ENCODE results near the gene FAM114A1. TPM values are rescaled to one million over a fixed set of nuclear protein-coding genes. Genes with fewer than 3 reads are reported as not detected.
"Not testable (repeated sequence)": the region's sequence is repeated elsewhere in the genome, so short reads cannot be mapped to it uniquely, and the experiment has no call there.

Gene FAM114A1
- polyA plus RNA-seq, 3 donors = 33.8 to 35.9 (median 33.8) TPM

- peak in 1 of 11 donors; percentile 36 for DNase-seq (ENCODE audit: extremely low read depth in 1 of 11, low read depth in 9 of 11, low spot score in 4 of 11)
These were observed 56.1 kb downstream of the FAM114A1 start for GRCh38 chr4:38923746-38924145.

- DNase-seq (ENCODE audit: extremely low read depth in 1 of 11, low read depth in 9 of 11, low spot score in 4 of 11) = no peak
These were observed 56.7 kb downstream of the FAM114A1 start for GRCh38 chr4:38924353-38924752.

- no peak for DNase-seq (ENCODE audit: extremely low read depth in 1 of 11, low read depth in 9 of 11, low spot score in 4 of 11)
These were observed 58.1 kb downstream of the FAM114A1 start for GRCh38 chr4:38925492-38926413.

GRCh38 chr4:38926896-38927295 is 59.3 kb downstream of the FAM114A1 start:
- DNase-seq (ENCODE audit: extremely low read depth in 1 of 11, low read depth in 9 of 11, low spot score in 4 of 11) = no peak

GRCh38 chr4:38928568-38928967 is 61.0 kb downstream of the FAM114A1 start:
- no peak for DNase-seq (ENCODE audit: extremely low read depth in 1 of 11, low read depth in 9 of 11, low spot score in 4 of 11)

GRCh38 chr4:38928974-38929373 is 61.4 kb downstream of the FAM114A1 start:
- DNase-seq (ENCODE audit: extremely low read depth in 1 of 11, low read depth in 9 of 11, low spot score in 4 of 11) = no peak

- DNase-seq (ENCODE audit: extremely low read depth in 1 of 11, low read depth in 9 of 11, low spot score in 4 of 11) = no peak
These were observed 62.6 kb downstream of the FAM114A1 start for GRCh38 chr4:38930204-38930603.

GRCh38 chr4:38930707-38931106 is 63.1 kb downstream of the FAM114A1 start:
- no peak for DNase-seq (ENCODE audit: extremely low read depth in 1 of 11, low read depth in 9 of 11, low spot score in 4 of 11)

- no peak for DNase-seq (ENCODE audit: extremely low read depth in 1 of 11, low read depth in 9 of 11, low spot score in 4 of 11)
These were observed 63.5 kb downstream of the FAM114A1 start for GRCh38 chr4:38931125-38931524.

GRCh38 chr4:38935391-38936073 is 67.9 kb downstream of the FAM114A1 start:
- no peak for DNase-seq (ENCODE audit: extremely low read depth in 1 of 11, low read depth in 9 of 11, low spot score in 4 of 11)

- no peak for DNase-seq (ENCODE audit: extremely low read depth in 1 of 11, low read depth in 9 of 11, low spot score in 4 of 11)
These were observed 71.6 kb downstream of the FAM114A1 start for GRCh38 chr4:38939165-38939564.

GRCh38 chr4:38940476-38940875 is 72.9 kb downstream of the FAM114A1 start:
- DNase-seq (ENCODE audit: extremely low read depth in 1 of 11, low read depth in 9 of 11, low spot score in 4 of 11) = no peak

- DNase-seq (ENCODE audit: extremely low read depth in 1 of 11, low read depth in 9 of 11, low spot score in 4 of 11) = not testable (repeated sequence)
These were observed 74.3 kb downstream of the FAM114A1 start for GRCh38 chr4:38941906-38942305.

GRCh38 chr4:38943343-38943742 is 75.7 kb downstream of the FAM114A1 start:
- peak; percentile 42 to 82 (median 65) for DNase-seq (ENCODE audit: extremely low read depth in 1 of 11, low read depth in 9 of 11, low spot score in 4 of 11)

GRCh38 chr4:38944440-38944839 is 76.8 kb downstream of the FAM114A1 start:
- DNase-seq (ENCODE audit: extremely low read depth in 1 of 11, low read depth in 9 of 11, low spot score in 4 of 11) = no peak

- no peak for DNase-seq (ENCODE audit: extremely low read depth in 1 of 11, low read depth in 9 of 11, low spot score in 4 of 11)
These were observed 79.3 kb downstream of the FAM114A1 start for GRCh38 chr4:38946919-38947318.

GRCh38 chr4:38948551-38948950 is 80.9 kb downstream of the FAM114A1 start:
- no peak for DNase-seq (ENCODE audit: extremely low read depth in 1 of 11, low read depth in 9 of 11, low spot score in 4 of 11)

- no peak for DNase-seq (ENCODE audit: extremely low read depth in 1 of 11, low read depth in 9 of 11, low spot score in 4 of 11)
These were observed 81.9 kb downstream of the FAM114A1 start for GRCh38 chr4:38949411-38950051.

- DNase-seq (ENCODE audit: extremely low read depth in 1 of 11, low read depth in 9 of 11, low spot score in 4 of 11) = no peak
These were observed 82.6 kb downstream of the FAM114A1 start for GRCh38 chr4:38950159-38950558.

- no peak for DNase-seq (ENCODE audit: extremely low read depth in 1 of 11, low read depth in 9 of 11, low spot score in 4 of 11)
These were observed 83.1 kb downstream of the FAM114A1 start for GRCh38 chr4:38950734-38951133.

Measured in renal cortex interstitium (tissue), 11 donors.